ENCODE results near the gene PTPRT. TPM values are rescaled to one million over a fixed set of nuclear protein-coding genes. Genes with fewer than 3 reads are reported as not detected.

PTPRT gene
- total and polyA plus RNA-seq, 2 experiments from 2014 or later, result not detected

DNA sequence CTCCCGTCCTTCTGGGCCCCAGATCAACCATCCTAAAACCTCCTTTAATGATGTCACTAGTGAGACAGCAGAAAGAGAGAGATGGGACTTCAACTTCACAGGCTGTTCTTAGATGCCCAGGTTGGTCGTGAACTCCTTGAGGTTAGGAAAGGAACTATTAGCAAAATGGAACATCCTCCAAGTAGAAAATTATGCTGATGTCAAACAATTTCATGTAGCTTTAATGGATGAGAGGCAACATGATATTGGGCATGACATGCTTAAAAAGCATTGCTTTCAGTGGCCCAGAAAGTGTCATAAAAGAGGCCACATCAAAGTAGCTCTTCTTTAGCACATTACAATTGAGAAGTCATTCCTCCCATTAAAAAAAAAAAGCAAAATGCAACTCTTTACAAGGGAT, 248.1 kb downstream of the PTPRT start (continued):
- no peak for TF ChIP-seq ZNF462 (CRISPR knock-in tag; IDR thresholded peaks at IDR 0.05)

DNA sequence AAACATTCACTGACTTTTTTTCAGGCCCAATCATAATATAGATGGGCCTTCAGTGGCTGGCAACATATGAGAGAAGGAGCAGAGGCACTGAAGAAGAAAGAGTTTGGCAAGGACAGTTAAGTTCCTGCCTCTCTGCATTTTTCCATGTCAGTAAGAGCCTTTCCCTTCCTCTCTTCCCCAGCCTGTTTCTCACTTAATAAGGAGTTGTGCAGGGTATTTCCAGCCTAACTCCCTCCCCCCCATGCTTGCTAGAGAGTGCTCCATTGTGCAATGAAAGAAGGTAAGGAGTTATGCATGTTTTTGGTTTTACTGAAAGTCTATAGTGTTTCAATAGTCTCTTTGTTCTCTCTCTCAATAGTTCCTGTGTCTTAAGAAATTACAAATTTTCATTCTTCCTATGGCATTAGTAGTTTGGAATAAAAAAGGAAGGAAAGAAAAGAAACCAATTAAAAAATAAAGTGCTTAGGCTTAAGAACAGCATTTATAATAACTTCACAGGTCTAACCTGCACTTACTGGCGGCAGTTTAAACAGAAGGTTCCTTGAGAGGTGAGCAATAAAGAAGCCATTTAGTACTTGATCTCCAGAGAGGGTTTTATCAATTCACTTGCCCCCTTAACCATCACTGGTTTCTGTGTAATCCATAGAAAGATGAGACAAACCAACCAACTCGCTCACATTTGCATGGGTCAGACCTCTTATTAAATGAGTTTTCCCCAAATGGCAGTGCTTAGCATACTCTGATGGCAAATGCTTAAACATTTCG, 251.1 kb downstream of the PTPRT start:
- no peak for ATAC-seq
- H4K20me1 ChIP-seq (replicated peaks; ENCODE audit: insufficient read depth), result no peaks in the 10 kb centered on the region
- H3K9me3 Mint-ChIP-seq, result peaks cover 94% of the 10 kb centered on the region
- H3K4me2 ChIP-seq, result no peak overlapping the region
- no peak overlapping the region for H2AFZ ChIP-seq
- no peaks in the 10 kb centered on the region for H3K9me2 ChIP-seq (ENCODE audit: insufficient read depth)
- no peak overlapping the region for H3K4me3 Mint-ChIP-seq
- no peaks in the 10 kb centered on the region for H3F3A ChIP-seq (replicated peaks; ENCODE audit: low read depth)
- H3K36me3 ChIP-seq (ENCODE audit: insufficient read depth), result no peaks in the 10 kb centered on the region
- H3K4me1 ChIP-seq (ENCODE audit: insufficient read depth), result no peaks in the 10 kb centered on the region
- H3K27ac ChIP-seq (ENCODE audit: low read depth), result no peak overlapping the region
- H3K4me3 ChIP-seq, result no peak overlapping the region
- DNase-seq (ENCODE audit: low spot score), result no peak
- no peak overlapping the region for H3K27ac Mint-ChIP-seq
- H3K27me3 Mint-ChIP-seq (ENCODE audit: insufficient read depth, low read depth, poor library complexity), result peaks cover 3% of the 10 kb centered on the region
- H3K79me2 ChIP-seq (replicated peaks; ENCODE audit: insufficient read depth), result no peaks in the 10 kb centered on the region
- peaks cover 25% of the 10 kb centered on the region for H3K36me3 Mint-ChIP-seq (ENCODE audit: low read depth)
- H3K4me1 Mint-ChIP-seq, result peaks cover 6% of the 10 kb centered on the region; the same call in 2 of the 3 replicates
- H3K27me3 ChIP-seq (ENCODE audit: insufficient read depth), result no peaks in the 10 kb centered on the region
- TF ChIP-seq ZNF114 (CRISPR knock-in tag; IDR thresholded peaks at IDR 0.05) (no peak), EZH2 (IDR thresholded peaks at IDR 0.05; ENCODE audit: low read depth, unreplicated experiment) (no peak), CREB1 (CRISPR knock-in tag; IDR thresholded peaks at IDR 0.05; ENCODE audit: low read depth) (no peak), ZNF331 (CRISPR knock-in tag; IDR thresholded peaks at IDR 0.05; ENCODE audit: low read depth) (no peak), STAT1 (IDR thresholded peaks at IDR 0.05; ENCODE audit: unreplicated experiment) (no peak), EZH2phosphoT487 (IDR thresholded peaks at IDR 0.05; ENCODE audit: unreplicated experiment) (no peak), NANOG (IDR thresholded peaks at IDR 0.05; ENCODE audit: borderline replicate concordance) (no peak), POLR2AphosphoS5 (IDR thresholded peaks at IDR 0.05; ENCODE audit: low read depth) (no peak), CTCF (conservative IDR thresholded peaks at IDR 0.05; ENCODE audit: low read depth in 2 of 2) (no peak), JUNB (IDR thresholded peaks at IDR 0.05; ENCODE audit: unreplicated experiment) (no peak)
- TF ChIP-seq, protein P1, sequence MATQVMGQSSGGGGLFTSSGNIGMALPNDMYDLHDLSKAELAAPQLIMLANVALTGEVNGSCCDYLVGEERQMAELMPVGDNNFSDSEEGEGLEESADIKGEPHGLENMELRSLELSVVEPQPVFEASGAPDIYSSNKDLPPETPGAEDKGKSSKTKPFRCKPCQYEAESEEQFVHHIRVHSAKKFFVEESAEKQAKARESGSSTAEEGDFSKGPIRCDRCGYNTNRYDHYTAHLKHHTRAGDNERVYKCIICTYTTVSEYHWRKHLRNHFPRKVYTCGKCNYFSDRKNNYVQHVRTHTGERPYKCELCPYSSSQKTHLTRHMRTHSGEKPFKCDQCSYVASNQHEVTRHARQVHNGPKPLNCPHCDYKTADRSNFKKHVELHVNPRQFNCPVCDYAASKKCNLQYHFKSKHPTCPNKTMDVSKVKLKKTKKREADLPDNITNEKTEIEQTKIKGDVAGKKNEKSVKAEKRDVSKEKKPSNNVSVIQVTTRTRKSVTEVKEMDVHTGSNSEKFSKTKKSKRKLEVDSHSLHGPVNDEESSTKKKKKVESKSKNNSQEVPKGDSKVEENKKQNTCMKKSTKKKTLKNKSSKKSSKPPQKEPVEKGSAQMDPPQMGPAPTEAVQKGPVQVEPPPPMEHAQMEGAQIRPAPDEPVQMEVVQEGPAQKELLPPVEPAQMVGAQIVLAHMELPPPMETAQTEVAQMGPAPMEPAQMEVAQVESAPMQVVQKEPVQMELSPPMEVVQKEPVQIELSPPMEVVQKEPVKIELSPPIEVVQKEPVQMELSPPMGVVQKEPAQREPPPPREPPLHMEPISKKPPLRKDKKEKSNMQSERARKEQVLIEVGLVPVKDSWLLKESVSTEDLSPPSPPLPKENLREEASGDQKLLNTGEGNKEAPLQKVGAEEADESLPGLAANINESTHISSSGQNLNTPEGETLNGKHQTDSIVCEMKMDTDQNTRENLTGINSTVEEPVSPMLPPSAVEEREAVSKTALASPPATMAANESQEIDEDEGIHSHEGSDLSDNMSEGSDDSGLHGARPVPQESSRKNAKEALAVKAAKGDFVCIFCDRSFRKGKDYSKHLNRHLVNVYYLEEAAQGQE (IDR thresholded peaks at IDR 0.05; ENCODE audit: unreplicated experiment), result no peak
- TF ChIP-seq, protein P2, sequence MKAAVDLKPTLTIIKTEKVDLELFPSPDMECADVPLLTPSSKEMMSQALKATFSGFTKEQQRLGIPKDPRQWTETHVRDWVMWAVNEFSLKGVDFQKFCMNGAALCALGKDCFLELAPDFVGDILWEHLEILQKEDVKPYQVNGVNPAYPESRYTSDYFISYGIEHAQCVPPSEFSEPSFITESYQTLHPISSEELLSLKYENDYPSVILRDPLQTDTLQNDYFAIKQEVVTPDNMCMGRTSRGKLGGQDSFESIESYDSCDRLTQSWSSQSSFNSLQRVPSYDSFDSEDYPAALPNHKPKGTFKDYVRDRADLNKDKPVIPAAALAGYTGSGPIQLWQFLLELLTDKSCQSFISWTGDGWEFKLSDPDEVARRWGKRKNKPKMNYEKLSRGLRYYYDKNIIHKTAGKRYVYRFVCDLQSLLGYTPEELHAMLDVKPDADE (IDR thresholded peaks at IDR 0.05), result no peak
